Hematopoietic multipotent progenitor cell treated with erythropoietin and hydrocortisone succinate and interleukin-3 and kit ligand, for 6 days (in vitro differentiated cells): ENCODE results near the gene UCK2.

ENCODE experiments used
- DNase-seq: peaks from one replicate; pipeline ENCODE4 v3.0.0-alpha.2; 2015

Gene UCK2

DNA sequence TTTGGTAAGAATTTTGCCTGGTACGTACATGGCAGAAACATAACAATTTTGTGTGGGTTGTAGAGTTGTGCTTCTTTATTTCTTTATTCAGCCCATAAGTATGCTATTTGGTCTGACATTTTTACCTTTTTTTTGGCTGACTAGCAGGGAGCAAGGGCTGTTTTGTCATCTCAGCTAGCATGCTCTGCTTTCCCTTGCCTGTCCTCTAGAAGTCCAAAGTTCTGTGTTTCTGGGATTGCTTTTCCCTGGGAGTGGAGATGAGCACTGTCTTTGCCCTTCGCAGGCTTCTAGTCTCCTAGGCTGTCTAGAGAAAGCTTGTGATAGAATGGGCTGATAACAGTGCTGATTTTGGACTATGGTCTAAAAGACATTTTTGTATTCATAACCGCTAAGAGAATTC lies 7.5 kb downstream of the UCK2 start:
- no peak for DNase-seq

DNA sequence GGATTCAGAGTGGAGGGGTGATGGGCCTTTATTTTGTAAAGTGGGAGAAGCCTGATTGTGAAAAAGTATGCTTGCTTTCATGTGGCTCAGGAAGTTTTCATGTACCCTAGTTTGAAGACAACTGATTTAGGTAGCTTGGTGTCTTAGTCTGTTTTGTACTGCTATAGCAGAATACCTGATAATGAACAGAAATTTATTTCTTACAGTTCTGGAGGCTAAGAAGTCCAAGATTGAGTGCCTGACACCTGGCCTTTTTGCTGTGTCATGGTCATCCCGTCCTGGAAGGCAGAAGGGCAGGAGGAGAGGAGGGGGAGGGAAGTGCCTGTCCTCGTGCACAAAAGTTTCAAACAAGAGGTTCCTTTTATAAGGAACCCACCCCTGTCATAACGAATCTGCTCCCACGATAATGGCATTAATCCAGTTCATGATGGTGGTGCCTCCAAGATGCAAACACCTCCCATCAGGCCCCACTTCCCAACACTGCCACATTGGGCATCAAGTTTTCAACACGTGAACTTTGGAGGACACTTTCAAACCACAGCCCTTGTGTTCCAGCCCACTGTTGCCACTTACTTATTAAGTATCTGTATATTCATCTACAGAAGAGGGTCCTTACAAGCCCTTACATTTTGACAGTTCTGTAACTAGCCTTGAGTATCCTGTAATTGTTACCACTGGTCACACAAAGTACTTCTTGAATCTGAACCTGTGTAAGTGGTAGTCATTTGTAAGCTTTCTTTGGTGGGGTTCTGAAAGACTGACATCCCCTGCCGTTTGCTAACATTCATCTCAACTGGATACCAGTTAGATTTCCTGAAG lies 9.5 kb downstream of the UCK2 start:
- DNase-seq: no peak

DNA sequence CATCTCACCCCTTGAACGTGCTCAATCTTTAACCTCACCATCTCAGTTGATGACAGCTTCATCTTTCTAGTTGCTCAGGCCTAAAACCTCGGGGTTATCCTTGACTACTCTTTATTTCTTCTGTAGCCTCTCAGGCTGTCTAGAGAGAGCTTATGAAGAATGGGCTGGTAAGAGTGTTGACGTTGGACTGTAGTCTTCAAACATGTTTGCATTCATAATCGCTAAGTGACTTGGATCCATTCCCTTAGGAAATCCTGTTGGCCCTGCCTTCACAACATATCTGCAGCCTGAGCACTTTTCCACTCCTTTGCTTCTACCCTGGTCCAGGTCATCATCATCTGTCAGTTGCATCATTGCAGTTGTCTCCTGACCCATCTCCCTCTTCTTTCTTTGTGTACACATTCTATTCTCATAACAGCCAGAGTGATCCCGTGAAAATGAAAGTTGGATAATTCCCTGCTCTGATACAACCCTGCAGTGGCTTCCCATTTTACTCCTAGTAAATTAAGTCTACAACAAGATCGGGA lies 10.5 kb downstream of the UCK2 start:
- DNase-seq: no peak

DNA sequence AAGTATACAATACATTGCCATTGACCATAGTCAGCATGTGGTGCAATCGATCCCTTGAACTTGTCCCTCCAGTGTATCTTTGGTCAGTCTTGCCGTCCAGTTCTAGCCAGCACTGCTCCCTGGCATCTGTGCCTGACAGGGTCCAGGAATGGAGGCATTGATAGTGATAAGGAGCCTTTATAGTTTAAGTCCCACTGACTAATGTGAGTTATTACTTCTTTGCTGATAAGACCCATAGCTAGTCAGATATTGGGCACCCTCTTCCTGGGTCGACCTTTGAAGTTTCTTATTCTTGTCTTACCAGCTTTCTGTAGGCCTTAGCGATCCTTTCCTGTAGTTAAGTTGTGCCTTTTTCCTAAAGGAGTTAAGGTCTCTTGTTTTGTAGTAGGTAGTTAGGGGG lies 13.0 kb downstream of the UCK2 start:
- DNase-seq: peak; percentile 51

DNA sequence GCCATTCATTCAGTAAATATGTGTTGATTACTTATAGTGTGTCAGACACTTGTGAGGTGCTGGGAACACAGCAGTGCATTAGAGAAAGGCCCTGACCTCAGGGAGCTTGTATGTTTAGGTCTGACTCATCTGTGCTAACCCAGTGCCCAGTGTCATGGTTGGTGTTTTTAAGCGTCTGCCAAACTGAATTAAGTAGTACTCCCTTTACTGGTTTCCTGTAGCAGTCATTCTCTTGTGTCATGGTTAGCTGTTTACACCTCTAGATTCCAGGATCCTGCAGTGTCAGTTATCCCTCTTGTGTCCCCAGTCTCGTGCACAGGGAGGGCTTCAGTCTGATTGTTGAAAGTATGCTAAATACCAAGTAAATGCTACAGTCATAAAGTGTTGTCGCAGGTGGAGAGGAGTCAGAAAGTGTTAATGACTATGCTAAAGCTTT lies 14.2 kb downstream of the UCK2 start:
- DNase-seq: no peak

DNA sequence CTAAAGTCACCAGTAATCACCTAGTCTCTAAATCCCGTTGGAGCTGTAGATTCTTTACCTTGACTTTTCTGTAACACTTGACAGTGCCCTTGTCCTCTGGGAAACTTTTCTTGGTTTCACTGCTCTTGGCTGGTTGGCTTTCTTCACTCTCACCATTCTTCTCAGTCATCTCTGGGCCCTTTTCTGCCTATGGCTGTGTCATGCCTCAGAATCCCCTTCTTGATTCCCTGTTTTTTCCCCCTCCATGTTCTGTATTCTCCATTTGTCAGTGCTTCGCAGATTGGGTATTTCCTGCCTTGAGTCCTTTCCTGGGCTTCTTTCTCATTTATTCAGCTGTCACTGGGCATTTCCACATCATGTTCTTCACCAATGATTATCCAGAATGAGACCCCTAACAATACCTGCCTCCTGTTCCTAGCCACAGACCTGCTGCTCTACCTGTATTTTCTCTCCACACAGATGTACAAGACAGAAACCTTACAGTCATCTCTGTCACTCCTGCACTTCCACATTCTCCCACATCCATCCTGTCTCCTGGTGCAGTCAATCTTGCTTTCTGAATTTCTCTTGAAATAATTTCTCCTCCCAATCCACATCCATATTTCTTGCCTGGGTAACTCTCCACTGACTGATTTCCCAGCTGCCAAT lies 14.7 kb downstream of the UCK2 start:
- no peak for DNase-seq

DNA sequence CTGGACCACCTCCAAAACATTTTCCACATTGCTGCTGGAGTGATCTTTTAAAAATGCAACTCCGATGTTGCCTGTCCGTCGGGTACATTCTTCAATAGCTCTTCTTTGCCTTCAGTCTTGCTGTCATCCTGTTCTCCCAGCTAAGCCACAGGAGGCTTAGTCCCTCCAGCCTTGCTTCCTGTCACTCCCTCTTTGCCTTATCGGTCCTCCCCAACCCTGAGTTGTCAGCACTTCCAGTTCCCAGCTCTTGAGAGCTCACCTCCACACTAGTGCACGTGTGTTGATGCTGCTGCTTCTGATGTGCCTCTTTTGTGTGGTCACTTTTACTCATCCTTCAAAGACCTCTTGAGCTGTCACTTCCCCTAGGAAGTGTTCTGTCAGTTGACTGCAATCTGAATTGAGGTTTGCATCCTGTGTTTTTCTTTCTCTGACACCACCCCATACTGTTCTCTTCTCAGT lies 15.3 kb downstream of the UCK2 start:
- DNase-seq: peak; percentile 68

DNA sequence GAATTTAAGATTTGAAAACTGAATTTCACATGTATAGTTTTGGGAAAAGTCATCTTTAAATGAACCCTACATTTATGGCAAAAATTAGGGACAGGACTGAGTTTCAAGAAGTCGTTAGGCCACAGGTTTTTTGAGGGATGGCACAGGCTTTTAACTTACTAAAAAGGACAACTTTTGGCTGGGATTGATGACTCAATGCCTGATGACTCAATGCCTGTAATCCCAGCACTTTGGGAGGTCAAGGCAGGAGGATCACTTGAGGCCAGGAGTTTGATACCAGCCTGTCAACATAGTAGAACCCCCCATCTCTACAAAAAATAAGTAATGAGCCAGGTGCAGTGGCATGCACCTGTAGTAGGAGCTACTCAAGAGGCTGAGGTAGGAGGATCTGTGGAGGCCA lies 15.9 kb downstream of the UCK2 start:
- DNase-seq: no peak

DNA sequence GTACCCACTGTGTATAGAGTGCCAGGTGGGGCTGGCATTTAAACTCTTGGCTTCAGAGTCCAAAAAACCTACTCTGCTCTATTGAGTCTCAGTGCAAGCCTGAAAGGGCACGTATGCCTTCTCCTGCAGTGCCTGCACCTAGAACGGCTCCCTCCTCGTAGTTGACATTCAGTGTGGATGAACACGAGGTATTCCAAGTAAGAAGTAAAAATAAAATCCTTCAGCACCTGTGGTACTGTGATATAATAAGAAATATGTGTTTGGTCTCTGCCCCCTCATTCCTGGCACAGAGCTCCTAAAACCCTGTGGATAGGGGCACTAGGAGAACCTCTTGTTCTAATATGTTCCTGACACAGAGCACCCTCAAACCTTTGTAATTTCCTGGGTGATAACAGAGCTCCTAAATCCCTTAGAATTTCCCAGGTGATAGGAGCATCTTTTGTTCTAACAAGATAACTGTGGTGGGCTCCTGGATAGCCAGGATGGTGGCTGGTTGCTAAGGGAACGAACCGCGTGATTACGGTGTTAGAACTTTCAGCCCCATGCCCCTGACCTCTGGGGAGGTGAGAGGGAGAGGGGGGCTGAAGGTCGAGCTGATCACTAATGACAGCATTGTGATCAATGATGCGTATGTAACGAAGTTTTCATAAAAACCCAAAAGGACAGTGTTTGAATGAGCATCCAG lies 16.8 kb downstream of the UCK2 start:
- no peak for DNase-seq

DNA sequence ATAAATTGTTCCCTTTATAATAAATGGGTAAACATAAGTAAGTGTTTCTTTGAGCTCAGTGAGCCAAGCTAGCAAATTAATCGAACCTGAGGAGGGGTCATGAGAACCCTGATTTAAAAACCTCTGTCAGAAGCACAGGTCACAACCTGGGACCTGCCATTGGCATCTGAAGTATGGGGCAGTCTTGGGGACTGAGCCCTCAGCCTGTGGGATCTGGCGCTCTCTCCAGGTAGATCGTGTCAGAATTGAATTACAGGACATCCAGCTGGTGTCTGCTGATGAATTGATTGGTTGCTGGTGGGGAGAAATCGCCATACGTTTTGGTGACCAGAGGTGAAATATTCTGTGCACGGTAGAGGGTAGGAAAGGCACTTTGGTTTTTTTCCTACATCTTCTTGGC lies 17.5 kb downstream of the UCK2 start:
- DNase-seq: no peak

DNA sequence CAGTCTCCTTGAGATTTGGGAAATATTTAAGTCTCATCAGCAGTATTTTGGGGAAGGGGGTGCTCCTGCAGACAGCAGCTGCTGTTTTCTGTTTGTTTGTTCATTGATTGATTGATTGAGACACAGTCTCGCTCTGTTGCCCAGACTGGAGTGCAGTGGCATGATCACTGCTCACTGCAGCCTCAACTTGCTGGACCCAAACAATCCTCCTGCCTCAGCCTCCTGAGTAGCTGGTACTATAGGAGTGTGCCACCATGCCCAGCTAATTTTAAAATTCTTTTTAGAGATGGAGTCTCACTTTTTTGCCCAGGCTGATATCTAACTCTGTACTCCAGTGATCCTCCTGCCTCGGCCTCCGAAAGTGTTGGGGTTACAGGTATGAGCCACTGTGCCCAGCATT lies 18.2 kb downstream of the UCK2 start:
- DNase-seq: no peak

DNA sequence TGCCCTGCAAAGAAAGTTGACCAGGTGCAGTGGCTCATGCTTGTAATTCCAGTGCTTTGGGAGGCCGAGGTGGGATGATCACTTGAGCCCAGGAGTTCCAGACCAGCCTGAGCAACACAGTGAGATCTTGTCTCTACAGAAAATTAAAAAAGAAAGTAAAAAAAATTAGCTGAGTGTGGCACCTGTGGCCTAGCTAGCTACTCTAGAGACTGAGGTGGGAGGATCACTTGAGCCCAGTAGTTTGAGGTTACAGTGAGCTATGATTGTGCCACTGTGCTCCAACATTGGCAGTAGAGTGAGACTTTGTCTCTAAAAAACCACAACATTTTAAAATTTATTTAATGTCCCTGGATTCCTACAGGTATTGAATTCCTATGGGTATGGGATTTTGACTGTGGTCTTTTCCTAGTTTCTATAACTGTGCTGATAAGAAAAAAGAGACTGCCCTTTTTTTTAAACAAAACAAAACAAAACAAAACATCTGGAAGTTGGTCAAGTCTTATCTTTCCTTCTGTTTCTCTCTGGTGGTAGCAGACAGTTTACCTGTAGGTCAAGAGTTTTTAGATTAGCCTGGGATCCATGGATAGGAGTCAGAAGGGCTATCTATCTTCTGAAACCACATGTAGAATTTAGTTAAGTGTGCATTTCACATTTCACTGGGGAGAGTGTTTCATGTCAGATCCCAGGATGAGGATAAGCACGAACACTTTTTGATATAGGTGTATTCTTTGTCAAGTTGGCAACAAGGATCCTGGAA lies 18.8 kb downstream of the UCK2 start:
- peak; percentile 59 for DNase-seq

DNA sequence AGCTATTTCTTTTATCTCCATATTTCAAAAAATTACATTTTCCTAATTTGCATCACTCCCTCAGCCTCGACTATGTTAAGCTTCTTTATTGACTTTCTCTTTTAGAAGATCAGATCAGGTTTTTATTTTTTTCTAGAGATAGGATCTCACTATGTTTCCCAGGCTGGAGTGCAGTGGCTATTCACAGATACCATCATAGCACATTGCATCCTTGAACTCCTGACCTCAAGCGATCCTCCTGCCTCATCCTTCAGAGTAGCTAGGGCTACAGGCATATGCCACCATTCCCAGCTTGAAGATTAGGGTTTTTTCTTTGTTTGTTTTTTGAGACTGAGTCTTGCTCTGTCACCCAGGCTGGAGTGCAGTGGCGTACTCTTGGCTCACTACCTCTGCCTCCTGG lies 20.1 kb downstream of the UCK2 start:
- no peak for DNase-seq

DNA sequence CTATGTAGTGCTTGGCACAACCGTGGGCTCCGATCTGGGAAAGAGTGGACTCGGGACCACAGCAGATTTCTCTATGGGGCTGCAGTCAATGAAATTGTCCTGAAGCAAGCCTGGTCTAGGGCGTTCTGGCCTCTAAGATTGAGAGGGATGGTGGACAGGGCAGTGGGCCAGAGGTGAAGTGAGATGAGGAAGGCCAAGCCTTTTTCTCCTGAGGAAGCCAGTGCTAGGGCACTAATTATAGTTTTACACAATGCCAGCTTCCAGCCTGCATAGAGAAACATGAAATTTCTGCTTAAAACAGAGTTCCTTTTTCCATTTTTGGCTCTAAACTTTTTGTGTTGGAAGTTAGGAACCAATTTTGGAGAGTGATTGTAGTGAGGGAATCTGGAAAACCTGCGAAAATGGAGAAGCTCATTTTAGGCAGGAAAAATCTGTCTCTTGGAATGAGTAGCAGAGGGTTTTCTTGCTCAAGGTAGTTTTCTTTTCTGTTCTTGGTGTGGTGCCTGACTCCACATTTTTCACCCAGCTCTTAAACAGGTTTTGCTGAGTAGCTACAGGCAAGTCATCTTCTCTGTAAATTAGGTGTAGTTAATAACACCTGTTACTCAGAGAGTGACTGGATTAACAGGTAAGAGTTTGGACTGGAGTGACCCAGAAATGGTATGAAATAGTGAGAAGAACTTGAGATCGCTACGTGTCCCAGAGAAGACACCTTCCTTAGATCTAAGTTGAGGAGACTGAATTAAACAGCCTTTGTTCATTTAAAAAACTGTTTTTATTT lies 22.1 kb downstream of the UCK2 start:
- no peak for DNase-seq

DNA sequence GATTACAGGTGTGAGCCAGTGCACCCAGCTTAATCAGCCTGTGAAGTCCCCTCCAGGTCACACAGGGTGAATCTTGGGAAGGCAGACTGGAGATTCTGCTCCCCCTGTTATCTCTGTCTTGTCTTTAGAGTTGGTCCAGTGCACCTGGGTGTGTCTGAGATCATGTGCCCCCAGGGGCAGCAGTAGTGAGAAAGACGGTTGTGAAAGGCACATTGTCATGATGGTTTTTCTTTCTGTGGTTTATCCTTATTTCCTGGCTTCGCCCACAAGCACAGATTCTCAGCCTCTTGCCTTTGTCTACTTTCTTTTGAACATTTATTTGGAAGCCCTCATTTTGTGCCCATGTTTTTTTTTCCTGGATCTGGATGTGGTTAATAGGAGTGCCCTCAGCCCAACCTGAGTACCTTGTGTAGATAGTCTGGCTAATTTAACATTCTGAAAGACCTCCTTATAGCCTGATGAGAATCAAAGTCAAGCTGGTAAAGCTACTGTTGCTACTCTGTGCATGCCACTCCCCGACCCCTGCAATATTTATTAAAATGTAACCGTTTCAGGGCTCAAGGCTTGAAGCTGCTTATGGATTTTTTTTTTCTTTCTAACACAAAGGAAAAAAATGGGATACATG lies 23.7 kb downstream of the UCK2 start:
- peak; percentile 90 for DNase-seq

DNA sequence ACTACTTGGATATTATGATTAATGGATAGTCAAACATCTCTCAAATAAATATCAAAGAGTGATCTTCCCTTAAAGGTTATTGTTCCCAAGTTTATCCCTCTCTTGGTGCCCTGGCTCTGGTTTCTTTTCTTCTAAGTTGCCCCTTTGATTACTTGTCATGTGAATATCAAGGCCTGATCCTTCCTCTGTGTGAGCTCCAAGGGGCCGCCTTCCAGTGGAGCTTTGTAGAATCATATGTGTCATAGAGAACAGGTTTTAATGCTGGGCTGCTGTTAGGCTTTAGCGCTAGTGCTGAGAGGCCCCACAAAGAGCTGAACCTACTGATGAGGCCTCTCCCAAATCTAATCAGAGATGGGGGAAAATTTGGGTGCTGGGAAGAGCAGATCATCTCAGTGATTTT lies 25.5 kb downstream of the UCK2 start:
- DNase-seq: no peak

DNA sequence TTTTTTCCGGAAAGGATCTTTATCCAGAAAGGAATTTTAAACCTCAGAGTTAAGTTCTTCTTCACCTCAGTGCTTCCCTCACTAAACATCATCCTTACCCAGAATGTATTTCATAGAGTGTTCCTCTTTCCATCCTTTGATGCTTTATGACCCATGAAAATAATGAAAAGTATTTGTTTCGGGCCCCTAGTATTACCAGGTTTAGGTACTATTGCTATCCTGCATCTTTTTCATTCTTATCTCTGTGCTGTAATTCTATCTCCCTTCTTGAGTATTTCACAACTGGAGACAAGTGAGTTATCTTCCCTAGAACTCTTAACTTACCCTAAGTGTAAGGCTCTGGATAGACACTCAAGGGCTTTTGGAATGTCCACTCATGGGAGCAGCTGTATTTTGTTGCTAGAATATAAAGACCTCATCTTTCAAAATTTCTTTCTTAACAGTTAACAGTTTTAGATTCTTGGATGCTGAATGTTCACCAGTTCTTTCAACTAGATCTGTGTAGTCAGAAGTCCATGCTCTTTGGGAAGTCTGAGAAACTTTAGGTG lies 26.2 kb downstream of the UCK2 start:
- no peak for DNase-seq

DNA sequence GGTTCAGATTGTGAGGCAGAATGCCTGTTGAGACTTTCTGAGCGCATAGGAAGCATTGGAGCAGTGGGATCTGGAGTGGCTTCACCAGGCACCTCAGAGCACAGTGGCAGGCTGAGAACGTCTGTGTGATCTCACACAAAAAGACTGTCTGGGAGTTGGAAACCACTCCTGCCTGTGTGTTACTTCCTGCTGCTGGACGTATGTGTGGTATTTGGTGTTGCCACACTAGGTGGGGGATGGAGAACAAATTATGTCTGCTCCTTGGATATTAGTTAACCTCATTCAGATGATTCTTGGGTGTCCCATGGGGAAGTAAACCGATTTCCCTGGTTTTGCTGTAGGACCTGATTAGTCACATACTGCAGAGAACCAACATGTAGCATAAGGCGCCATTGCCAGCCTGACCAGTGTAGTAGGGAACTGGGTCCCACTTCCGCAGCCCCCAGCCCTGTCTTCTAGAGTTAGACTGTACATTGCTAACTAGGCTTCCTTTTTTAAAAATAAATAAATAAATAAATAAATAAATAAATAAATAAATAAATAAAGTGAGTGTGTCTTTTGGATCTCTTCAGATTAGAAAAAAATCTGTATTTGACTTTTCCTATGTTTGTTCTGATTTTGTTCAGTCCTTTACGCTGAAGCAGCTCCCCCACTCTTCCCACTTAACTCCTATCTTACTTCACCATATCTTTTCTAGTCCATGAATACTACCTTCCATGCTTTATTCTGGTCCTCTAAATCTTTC lies 26.9 kb downstream of the UCK2 start:
- DNase-seq: peak; percentile 60

DNA sequence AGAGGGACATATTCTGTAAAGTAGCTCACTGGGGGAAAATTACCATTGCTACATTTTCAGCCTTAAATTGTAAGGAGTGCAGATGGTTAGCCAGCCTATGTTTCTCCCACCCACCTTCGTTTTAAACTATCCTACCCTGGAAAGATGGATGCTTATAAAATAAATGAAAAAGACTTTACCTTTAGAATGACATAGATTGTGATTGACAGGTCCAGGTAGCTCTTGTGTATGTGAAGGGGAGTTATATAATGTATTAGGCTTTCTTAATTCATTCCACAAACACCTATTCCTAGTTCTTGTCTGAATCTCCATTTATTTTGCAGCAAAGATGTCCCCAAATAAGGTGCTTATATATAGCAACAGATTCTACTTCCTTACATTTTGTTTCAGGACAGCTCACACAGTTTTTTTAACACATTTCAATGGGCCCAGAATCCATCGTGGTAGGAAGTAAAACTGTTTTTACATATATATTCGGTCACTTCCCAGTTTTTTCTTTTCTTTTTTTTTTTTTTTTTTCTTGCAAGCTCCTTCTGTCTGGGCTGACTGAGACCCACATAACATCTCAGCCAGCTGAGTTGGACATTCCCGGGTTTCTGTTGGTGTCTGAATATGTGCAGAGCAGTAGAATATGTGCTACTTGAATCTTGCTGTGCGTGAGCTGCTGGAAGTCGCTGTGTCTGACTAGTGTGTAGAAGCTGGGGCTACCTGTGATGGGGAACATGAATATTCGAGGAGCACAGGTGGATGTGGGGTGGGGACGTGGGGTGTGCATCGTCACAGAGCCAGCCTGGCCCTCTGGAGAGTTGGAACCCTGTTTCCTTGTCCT lies 27.8 kb downstream of the UCK2 start:
- DNase-seq: no peak

DNA sequence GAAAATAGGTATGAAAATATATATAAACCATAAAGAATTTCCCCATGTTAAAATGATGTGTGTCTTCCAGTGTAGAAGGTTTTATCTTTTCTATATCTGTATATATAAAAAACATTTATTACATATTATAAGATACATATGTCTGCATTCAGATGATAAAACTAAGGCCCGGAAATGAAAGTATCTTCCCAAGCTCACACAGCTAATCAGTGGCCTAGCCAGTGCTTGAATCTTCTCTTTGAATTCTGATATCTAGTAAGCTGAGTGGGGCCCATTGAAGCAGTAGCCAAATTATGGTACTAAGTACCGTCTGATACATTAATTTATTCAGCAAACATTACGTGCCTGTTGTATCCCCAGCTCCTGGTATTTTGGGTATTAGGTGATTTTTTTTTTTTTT lies 28.6 kb downstream of the UCK2 start:
- DNase-seq: peak; percentile 61
